Measurements from ENCODE around the gene ROCK2. TPM values are rescaled to one million over a fixed set of nuclear protein-coding genes. Genes with fewer than 3 reads are reported as not detected.

ROCK2 gene
- total and polyA plus RNA-seq, 2 of the 8 experiments (the other 6 are each of a cell fraction or from before 2014, with no cell fraction given), result 2.7 to 29.0 TPM

- H3K4me2 ChIP-seq (ENCODE audit: insufficient read depth in 1 of 2, low read depth in 2 of 2, low read length in 2 of 2), result no peak overlapping the region
- TF ChIP-seq TBP (IDR thresholded peaks at IDR 0.05; ENCODE audit: low read depth, low read length) (no peak), CBX5 (IDR thresholded peaks at IDR 0.05; ENCODE audit: low read depth, low read length) (no peak), CHD1 (IDR thresholded peaks at IDR 0.05; ENCODE audit: low read depth, low read length) (no peak), JUND (IDR thresholded peaks at IDR 0.05; ENCODE audit: low read length) (no peak), SAP30 (IDR thresholded peaks at IDR 0.05; ENCODE audit: insufficient read depth, insufficient replicate concordance, low read length) (no peak), EZH2 (IDR thresholded peaks at IDR 0.05; ENCODE audit: low read depth, low read length, severe bottlenecking) (no peak), MAFK (IDR thresholded peaks at IDR 0.05; ENCODE audit: low read depth, low read length) (no peak), ATF3 (IDR thresholded peaks at IDR 0.05; ENCODE audit: insufficient read depth, low read depth, low read length) (no peak), CREB1 (IDR thresholded peaks at IDR 0.05) (no peak), HDAC6 (IDR thresholded peaks at IDR 0.05; ENCODE audit: low read depth, low read length) (no peak), RXRA (IDR thresholded peaks at IDR 0.05; ENCODE audit: insufficient read depth, low read depth, low read length) (no peak)
Measured at GRCh38 chr2:11160256-11160655, 184.2 kb downstream of the ROCK2 start.

More at GRCh38 chr2:11160256-11160655, 184.2 kb downstream of the ROCK2 start:
- H2AFZ ChIP-seq (ENCODE audit: low read length), result no peak overlapping the region
- no peaks in the 10 kb centered on the region; the same call in 1 of the 2 replicates for H3K23me2 ChIP-seq (ENCODE audit: low read depth, low read length)
- H3K9me3 ChIP-seq (ENCODE audit: insufficient read depth in 2 of 2, low read depth in 1 of 2, low read length in 1 of 2), result no peaks in the 10 kb centered on the region
- no peak overlapping the region for H4K8ac ChIP-seq (ENCODE audit: extremely low read depth, insufficient read depth, low read length)
- no peaks in the 10 kb centered on the region for H3K79me2 ChIP-seq (ENCODE audit: control insufficient read depth in 1 of 2, insufficient read depth in 2 of 2, low read length in 2 of 2)
- no peak overlapping the region for H3K23ac ChIP-seq (ENCODE audit: insufficient read length)
- POLR2A ChIA-PET (ENCODE audit: partially characterized antibody), result no interaction called here
- no peak overlapping the region for H2BK20ac ChIP-seq (ENCODE audit: low read length)
- no peak overlapping the region for H2BK5ac ChIP-seq (ENCODE audit: low read depth, low read length)
- H3K9ac ChIP-seq (replicated peaks in 1 of 4; ENCODE audit: extremely low read depth in 1 of 4, low read depth in 3 of 4, low read length in 3 of 4), result no peak overlapping the region
- H4K20me1 ChIP-seq (replicated peaks in 1 of 2; ENCODE audit: control insufficient read depth in 1 of 2, insufficient read depth in 2 of 2, low read length in 2 of 2), result no peaks in the 10 kb centered on the region
- no peak overlapping the region for H2BK12ac ChIP-seq (ENCODE audit: low read depth, low read length)
- H3K36me3 ChIP-seq (ENCODE audit: control insufficient read depth in 2 of 4, insufficient read depth in 4 of 4, low read length in 3 of 4), result no peaks in the 10 kb centered on the region
- CTCF ChIA-PET (ENCODE audit: partially characterized antibody), result interaction anchor here (11.4 kb wide), 1 partner anchor 28 kb away, joined by 111 read pairs; a partner anchor contains a TSS
- no peak overlapping the region for H3K14ac ChIP-seq (ENCODE audit: insufficient read length)
- 89% methylated on average over 13 of the region's 13 CpGs; no CpG with 5 or more reads in 1 of the 2 experiments for WGBS, 2 experiments (ENCODE audit: extremely low coverage in 1 of 2, insufficient coverage in 1 of 2, insufficient read length in 1 of 2, insufficient replicate concordance in 2 of 2, low coverage in 1 of 2, low lambda C conversion rate in 2 of 2, missing lambda C conversion rate in 1 of 2)
- H3K27me3 ChIP-seq (replicated peaks in 1 of 4; ENCODE audit: control insufficient read depth in 3 of 4, extremely low read depth in 1 of 4, insufficient read depth in 3 of 4, low read length in 3 of 4), result peaks cover 0 to 8% (median 3%) of the 10 kb centered on the region in 4 experiments; a peak in 3 of 7 replicates
- no peaks in the 10 kb centered on the region for H3K79me1 ChIP-seq (ENCODE audit: low read depth, low read length)
- H3K4ac ChIP-seq (replicated peaks; ENCODE audit: insufficient read length, low read depth, low read length), result no peak overlapping the region
- no peak for DNase-seq (ENCODE audit: low read depth in 1 of 2, low spot score in 2 of 2)
- H3K4me3 ChIP-seq (ENCODE audit: extremely low read depth in 1 of 4, insufficient read depth in 2 of 4, low read depth in 3 of 4, low read length in 4 of 4), result no peak overlapping the region
- H4K91ac ChIP-seq (replicated peaks; ENCODE audit: insufficient read length, low read length), result no peak overlapping the region
- no peak overlapping the region for H3K18ac ChIP-seq (ENCODE audit: extremely low read depth, low read length)
- H3K4me1 ChIP-seq (replicated peaks in 1 of 4; ENCODE audit: control insufficient read depth in 3 of 4, insufficient read depth in 4 of 4, low read length in 3 of 4), result peaks cover 0 to 2% (median 0%) of the 10 kb centered on the region in 4 experiments; a peak in 1 of 7 replicates
- H2AK5ac ChIP-seq (ENCODE audit: low read depth, low read length), result no peak overlapping the region
- FAIRE-seq, result no peak
- H4K5ac ChIP-seq (ENCODE audit: insufficient read length, low read depth, low read length), result no peak overlapping the region
- no peak overlapping the region for H3K56ac ChIP-seq (replicated peaks; ENCODE audit: insufficient read length, low read depth, low read length)
- no peak overlapping the region for H3K27ac ChIP-seq (ENCODE audit: low read depth, low read length)
- H2BK120ac ChIP-seq (replicated peaks; ENCODE audit: low read depth, low read length), result no peak overlapping the region
- no peak overlapping the region for H2BK15ac ChIP-seq (ENCODE audit: low read length)

Data from H1 (cell line).